ENCODE measurements around the gene DHRSX.

Gene DHRSX

GRCh38 chrX:2391869-2392606 lies 108.7 kb downstream of the DHRSX start:
- Histone ChIP-seq H3K27ac (ENCODE audit: extremely low read depth, low read depth, low read length) (no peak overlapping the region), H3K4me1 (ENCODE audit: control insufficient read depth, insufficient read depth, low read length) (peaks cover 1% of the 10 kb centered on the region), H3K9me3 (ENCODE audit: control insufficient read depth, insufficient read depth, low read depth, low read length) (peaks cover 5% of the 10 kb centered on the region; the same call in 1 of the 2 replicates), H3K4me3 (ENCODE audit: low read depth, low read length) (no peak overlapping the region), H3K36me3 (ENCODE audit: control insufficient read depth in 2 of 2, insufficient read depth in 1 of 2, low read length in 2 of 2) (peaks cover 0 to 7% of the 10 kb centered on the region in 2 experiments; a peak in 2 of 3 replicates)
- ChIA-PET CTCF (no interaction called here), POLR2A (no interaction called here)
- no peak for TF ChIP-seq KLF17 (tag by site-specific recombination; IDR thresholded peaks at IDR 0.05)
- no peak for TF ChIP-seq ZNF529 (tag by site-specific recombination; IDR thresholded peaks at IDR 0.05; ENCODE audit: insufficient replicate concordance)
- no peak for TF ChIP-seq PRDM10 (tag by site-specific recombination; IDR thresholded peaks at IDR 0.05)
- no peak for TF ChIP-seq ZNF274 (IDR thresholded peaks at IDR 0.05; ENCODE audit: low read length)
- TF ChIP-seq ZNF274 (tag by site-specific recombination; IDR thresholded peaks at IDR 0.05; ENCODE audit: borderline replicate concordance): no peak
- TF ChIP-seq BCL11B (tag by site-specific recombination; IDR thresholded peaks at IDR 0.05; ENCODE audit: low read depth): no peak
- TF ChIP-seq, protein P1, sequence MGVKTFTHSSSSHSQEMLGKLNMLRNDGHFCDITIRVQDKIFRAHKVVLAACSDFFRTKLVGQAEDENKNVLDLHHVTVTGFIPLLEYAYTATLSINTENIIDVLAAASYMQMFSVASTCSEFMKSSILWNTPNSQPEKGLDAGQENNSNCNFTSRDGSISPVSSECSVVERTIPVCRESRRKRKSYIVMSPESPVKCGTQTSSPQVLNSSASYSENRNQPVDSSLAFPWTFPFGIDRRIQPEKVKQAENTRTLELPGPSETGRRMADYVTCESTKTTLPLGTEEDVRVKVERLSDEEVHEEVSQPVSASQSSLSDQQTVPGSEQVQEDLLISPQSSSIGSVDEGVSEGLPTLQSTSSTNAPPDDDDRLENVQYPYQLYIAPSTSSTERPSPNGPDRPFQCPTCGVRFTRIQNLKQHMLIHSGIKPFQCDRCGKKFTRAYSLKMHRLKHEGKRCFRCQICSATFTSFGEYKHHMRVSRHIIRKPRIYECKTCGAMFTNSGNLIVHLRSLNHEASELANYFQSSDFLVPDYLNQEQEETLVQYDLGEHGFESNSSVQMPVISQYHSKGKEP (tag by site-specific recombination; IDR thresholded peaks at IDR 0.05): no peak
- no peak for TF ChIP-seq ZNF664 (tag by site-specific recombination; IDR thresholded peaks at IDR 0.05)
- no peak for TF ChIP-seq ZNF302 (tag by site-specific recombination; IDR thresholded peaks at IDR 0.05; ENCODE audit: low read depth)
- no peak for TF ChIP-seq ZNF155 (tag by site-specific recombination; IDR thresholded peaks at IDR 0.05)
- no peak for TF ChIP-seq ZNF214 (tag by site-specific recombination; IDR thresholded peaks at IDR 0.05; ENCODE audit: borderline replicate concordance)
- TF ChIP-seq ZNF169 (tag by site-specific recombination; IDR thresholded peaks at IDR 0.05): no peak
- TF ChIP-seq ZNF114 (tag by site-specific recombination; IDR thresholded peaks at IDR 0.05): no peak
- no peak for TF ChIP-seq ZNF677 (tag by site-specific recombination; IDR thresholded peaks at IDR 0.05)
- TF ChIP-seq ZBTB17 (tag by site-specific recombination; IDR thresholded peaks at IDR 0.05): no peak

- peaks cover 5% of the 10 kb centered on the region; the same call in 1 of the 2 replicates for H3K9me3 ChIP-seq (ENCODE audit: control insufficient read depth, insufficient read depth, low read depth, low read length)
- TF ChIP-seq, protein P2, sequence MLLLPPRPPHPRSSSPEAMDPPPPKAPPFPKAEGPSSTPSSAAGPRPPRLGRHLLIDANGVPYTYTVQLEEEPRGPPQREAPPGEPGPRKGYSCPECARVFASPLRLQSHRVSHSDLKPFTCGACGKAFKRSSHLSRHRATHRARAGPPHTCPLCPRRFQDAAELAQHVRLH (tag by site-specific recombination; IDR thresholded peaks at IDR 0.05): peak; percentile 93
- no peak for TF ChIP-seq ZNF223 (tag by site-specific recombination; IDR thresholded peaks at IDR 0.05)
- TF ChIP-seq ZBTB10 (tag by site-specific recombination; IDR thresholded peaks at IDR 0.05): no peak
- TF ChIP-seq, protein P3, sequence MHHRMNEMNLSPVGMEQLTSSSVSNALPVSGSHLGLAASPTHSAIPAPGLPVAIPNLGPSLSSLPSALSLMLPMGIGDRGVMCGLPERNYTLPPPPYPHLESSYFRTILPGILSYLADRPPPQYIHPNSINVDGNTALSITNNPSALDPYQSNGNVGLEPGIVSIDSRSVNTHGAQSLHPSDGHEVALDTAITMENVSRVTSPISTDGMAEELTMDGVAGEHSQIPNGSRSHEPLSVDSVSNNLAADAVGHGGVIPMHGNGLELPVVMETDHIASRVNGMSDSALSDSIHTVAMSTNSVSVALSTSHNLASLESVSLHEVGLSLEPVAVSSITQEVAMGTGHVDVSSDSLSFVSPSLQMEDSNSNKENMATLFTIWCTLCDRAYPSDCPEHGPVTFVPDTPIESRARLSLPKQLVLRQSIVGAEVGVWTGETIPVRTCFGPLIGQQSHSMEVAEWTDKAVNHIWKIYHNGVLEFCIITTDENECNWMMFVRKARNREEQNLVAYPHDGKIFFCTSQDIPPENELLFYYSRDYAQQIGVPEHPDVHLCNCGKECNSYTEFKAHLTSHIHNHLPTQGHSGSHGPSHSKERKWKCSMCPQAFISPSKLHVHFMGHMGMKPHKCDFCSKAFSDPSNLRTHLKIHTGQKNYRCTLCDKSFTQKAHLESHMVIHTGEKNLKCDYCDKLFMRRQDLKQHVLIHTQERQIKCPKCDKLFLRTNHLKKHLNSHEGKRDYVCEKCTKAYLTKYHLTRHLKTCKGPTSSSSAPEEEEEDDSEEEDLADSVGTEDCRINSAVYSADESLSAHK (tag by site-specific recombination; IDR thresholded peaks at IDR 0.05): no peak
- no peak for TF ChIP-seq ZNF692 (tag by site-specific recombination; IDR thresholded peaks at IDR 0.05)
- TF ChIP-seq ZNF404 (tag by site-specific recombination; IDR thresholded peaks at IDR 0.05): no peak
These were observed 110.0 kb downstream of the DHRSX start for GRCh38 chrX:2390754-2391153.

More at GRCh38 chrX:2390754-2391153, 110.0 kb downstream of the DHRSX start:
- H3K4me3 ChIP-seq (ENCODE audit: low read depth, low read length): no peak overlapping the region
- CTCF ChIA-PET: no interaction called here
- H3K36me3 ChIP-seq (ENCODE audit: control insufficient read depth in 2 of 2, insufficient read depth in 1 of 2, low read length in 2 of 2): peaks cover 0 to 7% of the 10 kb centered on the region in 2 experiments; a peak in 2 of 3 replicates
- POLR2A ChIA-PET: no interaction called here
- H3K4me1 ChIP-seq (ENCODE audit: control insufficient read depth, insufficient read depth, low read length): no peaks in the 10 kb centered on the region; the same call in 1 of the 2 replicates
- no peak overlapping the region for H3K27ac ChIP-seq (ENCODE audit: extremely low read depth, low read depth, low read length)

Data from HEK293 (cell line).